Spinal cord (tissue), 10 donors: ENCODE results near the gene FAM120A. TPM values are rescaled to one million over a fixed set of nuclear protein-coding genes. Genes with fewer than 3 reads are reported as not detected.

Experiments used
- DNase-seq, 6 donors: peaks; one replicate each; pipeline versions ENCODE4 v3.0.0 to v3.0.0-alpha.2; 2013 to 2015; ENCODE audit warnings: low spot score in 6 of 6, low read depth in 4 of 6
- H3K27ac ChIP-seq: one replicate; pipeline ENCODE4 v1.5.1; 2013; ENCODE audit warnings: low read depth, low read length, control low read depth
- H3K27me3 ChIP-seq: one replicate; pipeline ENCODE4 v1.6.1; 2013; ENCODE audit warnings: low read length; ENCODE audit not compliant: control insufficient read depth, insufficient read depth
- H3K36me3 ChIP-seq: one replicate; pipeline ENCODE4 v1.6.1; 2013; ENCODE audit warnings: low read length; ENCODE audit not compliant: control insufficient read depth, insufficient read depth
- H3K4me1 ChIP-seq: one replicate; pipeline ENCODE4 v1.6.1; 2013; ENCODE audit warnings: low read length; ENCODE audit not compliant: control insufficient read depth, insufficient read depth
- H3K4me3 ChIP-seq: one replicate; pipeline ENCODE4 v1.5.1; 2013; ENCODE audit warnings: low read depth, low read length, control low read depth
- H3K9me3 ChIP-seq: one replicate; pipeline ENCODE4 v1.6.1; 2013; ENCODE audit warnings: low read length; ENCODE audit not compliant: control insufficient read depth, insufficient read depth
- WGBS: methylation state at CpG from one replicate; pipeline ENCODE4 v1.1.5; 2013; ENCODE audit warnings: missing lambda C conversion rate; ENCODE audit not compliant: insufficient coverage; 5-methylcytosine and 5-hydroxymethylcytosine counted together
- polyA plus RNA-seq, 2 donors: library from polyadenylated mRNA; unstranded; fragments of 120-200 nt; gene quantifications; one replicate each; pipeline ENCODE4 v1.2.1, GENCODE V29; 2013; ENCODE audit not compliant: insufficient read length in 2 of 2
- small RNA-seq: library from RNA; depleted of rRNA; stranded (forward); fragments of <200 nt; gene quantifications from one replicate; pipeline ENCODE3, GENCODE V24; 2014; ENCODE audit warnings: low replicate concordance
- total RNA-seq, 2 donors: library from RNA; depleted of rRNA in 1 of 2; stranded (reverse); fragments of 120-200 nt in 1 of 2; fragments of >200 nt in 1 of 2; gene quantifications; one replicate each; pipeline versions ENCODE4 v1.2.3 to v1.2.4, GENCODE V29; 2013 to 2014
- donor health status: healthy.

FAM120A gene
- total and polyA plus RNA-seq, 4 donors, result 51.3 to 75.4 (median 63.4) TPM

GRCh38 chr9:93614830-93615468, 163.5 kb downstream of the FAM120A start:
- Histone ChIP-seq H3K27ac (no peak overlapping the region), H3K4me1 (peaks cover 20% of the 10 kb centered on the region), H3K4me3 (no peak overlapping the region), H3K36me3 (peaks cover 17% of the 10 kb centered on the region), H3K9me3 (peaks cover 1% of the 10 kb centered on the region), H3K27me3 (no peaks in the 10 kb centered on the region)
- WGBS, result 96% methylated on average over 4 of the region's 5 CpGs
- no peak for DNase-seq

Small RNA genes within 50 kb of the gene (small RNA-seq; reads per million reads assigned to genes)
- gene RF00019, result not detected

Other genes starting within 250 kb of the FAM120A start
- 10 to 100 TPM; 32.9 to 54.0 TPM for gene FAM120AOS, start 1.9 kb downstream of the FAM120A start, total RNA-seq
- gene FAM120AOS, start 1.9 kb downstream of the FAM120A start, polyA plus RNA-seq, result 10 to 100 TPM; 49.6 to 50.5 TPM
- gene PHF2, start 124.9 kb downstream of the FAM120A start, total RNA-seq, result 10 to 100 TPM; 23.3 to 32.0 TPM
- gene PHF2, start 124.9 kb downstream of the FAM120A start, polyA plus RNA-seq, result 10 to 100 TPM; 54.8 to 61.1 TPM